Measurements from ENCODE around the gene PPP1R3C. TPM values are rescaled to one million over a fixed set of nuclear protein-coding genes. Genes with fewer than 3 reads are reported as not detected.

PPP1R3C gene
- total RNA-seq, 1 donor from 2014 or later, result 3.7 TPM

GRCh38 chr10:91610919-91611318 lies 22.0 kb downstream of the PPP1R3C start:
- H3K79me2 ChIP-seq (ENCODE audit: insufficient read depth, low read length), result no peaks in the 10 kb centered on the region
- H3K4me1 ChIP-seq (ENCODE audit: insufficient read depth, low read length), result peaks cover 45% of the 10 kb centered on the region
- no peaks in the 10 kb centered on the region for H3K27me3 ChIP-seq (ENCODE audit: insufficient read depth, low read length)
- H2AFZ ChIP-seq (ENCODE audit: low read depth, low read length), result no peak overlapping the region
- no peak for TF ChIP-seq CTCF (IDR thresholded peaks at IDR 0.05; ENCODE audit: insufficient read depth, low read depth, low read length)
- no peak for TF ChIP-seq EZH2 (IDR thresholded peaks at IDR 0.05; ENCODE audit: insufficient read depth, low read length)
- H3K9me3 ChIP-seq (ENCODE audit: insufficient read depth, low read depth, low read length), result no peaks in the 10 kb centered on the region
- Mint-ChIP-seq H3K36me3 (ENCODE audit: low read depth, unreplicated experiment) (no peaks in the 10 kb centered on the region), H3K9me3 (ENCODE audit: unreplicated experiment) (no peaks in the 10 kb centered on the region), H3K4me1 (ENCODE audit: low read depth, unreplicated experiment) (peaks cover 18% of the 10 kb centered on the region), H3K27ac (ENCODE audit: unreplicated experiment) (peak overlapping the region; percentile 28), H3K4me3 (ENCODE audit: unreplicated experiment) (no peak overlapping the region), H3K27me3 (ENCODE audit: low read depth, unreplicated experiment) (no peaks in the 10 kb centered on the region)
- no peak overlapping the region for H3K27ac ChIP-seq (ENCODE audit: low read depth, low read length)
- no peak overlapping the region for H3K9ac ChIP-seq (ENCODE audit: low read length)
- no peaks in the 10 kb centered on the region for H4K20me1 ChIP-seq (ENCODE audit: insufficient read depth, low read length)
- H3K4me2 ChIP-seq (ENCODE audit: low read length), result no peak overlapping the region
- H3K4me3 ChIP-seq (ENCODE audit: insufficient read depth, low read depth, low read length), result no peak overlapping the region
- H3K36me3 ChIP-seq (ENCODE audit: insufficient read depth, low read length), result no peaks in the 10 kb centered on the region
- DNase-seq (ENCODE audit: low read depth) (no peak), FAIRE-seq (no peak)

- no peaks in the 10 kb centered on the region for H3K27me3 Mint-ChIP-seq (ENCODE audit: low read depth, unreplicated experiment)
- DNase-seq (ENCODE audit: low read depth) (no peak), FAIRE-seq (peak; percentile 75)
- peaks cover 46% of the 10 kb centered on the region for H3K4me1 ChIP-seq (ENCODE audit: insufficient read depth, low read length)
- H3K79me2 ChIP-seq (ENCODE audit: insufficient read depth, low read length), result no peaks in the 10 kb centered on the region
- H3K4me3 ChIP-seq (ENCODE audit: insufficient read depth, low read depth, low read length), result no peak overlapping the region
- no peaks in the 10 kb centered on the region for H3K9me3 Mint-ChIP-seq (ENCODE audit: unreplicated experiment)
- TF ChIP-seq CTCF (IDR thresholded peaks at IDR 0.05; ENCODE audit: insufficient read depth, low read depth, low read length) (no peak), EZH2 (IDR thresholded peaks at IDR 0.05; ENCODE audit: insufficient read depth, low read length) (no peak)
- H2AFZ ChIP-seq (ENCODE audit: low read depth, low read length), result no peak overlapping the region
- no peaks in the 10 kb centered on the region for H3K36me3 ChIP-seq (ENCODE audit: insufficient read depth, low read length)
- no peak overlapping the region for H3K27ac ChIP-seq (ENCODE audit: low read depth, low read length)
- H3K27me3 ChIP-seq (ENCODE audit: insufficient read depth, low read length), result no peaks in the 10 kb centered on the region
- H3K4me1 Mint-ChIP-seq (ENCODE audit: low read depth, unreplicated experiment), result peaks cover 22% of the 10 kb centered on the region
- no peaks in the 10 kb centered on the region for H4K20me1 ChIP-seq (ENCODE audit: insufficient read depth, low read length)
- peak overlapping the region; percentile 28 for H3K27ac Mint-ChIP-seq (ENCODE audit: unreplicated experiment)
- H3K4me3 Mint-ChIP-seq (ENCODE audit: unreplicated experiment), result no peak overlapping the region
- H3K9me3 ChIP-seq (ENCODE audit: insufficient read depth, low read depth, low read length), result no peaks in the 10 kb centered on the region
- no peak overlapping the region for H3K4me2 ChIP-seq (ENCODE audit: low read length)
- H3K36me3 Mint-ChIP-seq (ENCODE audit: low read depth, unreplicated experiment), result no peaks in the 10 kb centered on the region
- no peak overlapping the region for H3K9ac ChIP-seq (ENCODE audit: low read length)
These were observed 22.4 kb downstream of the PPP1R3C start for GRCh38 chr10:91610444-91610843.

GRCh38 chr10:91607646-91608403 lies 25.0 kb downstream of the PPP1R3C start:
- no peak overlapping the region for H3K4me3 Mint-ChIP-seq (ENCODE audit: unreplicated experiment)
- Histone ChIP-seq H3K4me1 (ENCODE audit: insufficient read depth, low read length) (peaks cover 47% of the 10 kb centered on the region), H3K79me2 (ENCODE audit: insufficient read depth, low read length) (no peaks in the 10 kb centered on the region), H3K4me3 (ENCODE audit: insufficient read depth, low read depth, low read length) (no peak overlapping the region), H3K4me2 (ENCODE audit: low read length) (peak overlapping the region; percentile 76), H3K36me3 (ENCODE audit: insufficient read depth, low read length) (no peaks in the 10 kb centered on the region), H3K9me3 (ENCODE audit: insufficient read depth, low read depth, low read length) (no peaks in the 10 kb centered on the region), H2AFZ (ENCODE audit: low read depth, low read length) (peak overlapping the region; percentile 50), H3K27me3 (ENCODE audit: insufficient read depth, low read length) (no peaks in the 10 kb centered on the region), H3K27ac (ENCODE audit: low read depth, low read length) (peak overlapping the region; percentile 65), H4K20me1 (ENCODE audit: insufficient read depth, low read length) (no peaks in the 10 kb centered on the region), H3K9ac (ENCODE audit: low read length) (no peak overlapping the region)
- no peaks in the 10 kb centered on the region for H3K36me3 Mint-ChIP-seq (ENCODE audit: low read depth, unreplicated experiment)
- no peaks in the 10 kb centered on the region for H3K27me3 Mint-ChIP-seq (ENCODE audit: low read depth, unreplicated experiment)
- H3K27ac Mint-ChIP-seq (ENCODE audit: unreplicated experiment), result no peak overlapping the region
- DNase-seq (ENCODE audit: low read depth), result peak; percentile 56
- FAIRE-seq, result no peak
- peaks cover 26% of the 10 kb centered on the region for H3K4me1 Mint-ChIP-seq (ENCODE audit: low read depth, unreplicated experiment)
- no peaks in the 10 kb centered on the region for H3K9me3 Mint-ChIP-seq (ENCODE audit: unreplicated experiment)
- TF ChIP-seq EZH2 (IDR thresholded peaks at IDR 0.05; ENCODE audit: insufficient read depth, low read length), result no peak
- no peak for TF ChIP-seq CTCF (IDR thresholded peaks at IDR 0.05; ENCODE audit: insufficient read depth, low read depth, low read length)
